ENCODE data around the gene SLC1A4. TPM values are rescaled to one million over a fixed set of nuclear protein-coding genes. Genes with fewer than 3 reads are reported as not detected.
"Not testable (repeated sequence)": the region's sequence is repeated elsewhere in the genome, so short reads cannot be mapped to it uniquely, and the experiment has no call there.

Gene SLC1A4
- total RNA-seq, 3 donors from 2014 or later, result 8.2 to 14.7 (median 8.4) TPM

- DNase-seq, result no peak
- no peak for ATAC-seq
- intact Hi-C loops (cut with DNase I, micrococcal nuclease), result no loop called here
These were observed 21.6 kb upstream of the SLC1A4 start for GRCh38 chr2:64967601-64968000.

GRCh38 chr2:64969086-64969485 lies 20.1 kb upstream of the SLC1A4 start:
- DNase-seq; intact Hi-C loops (cut with DNase I, micrococcal nuclease); H3K4me1 ChIP-seq (ENCODE audit: low read depth); H3K4me3 ChIP-seq; H3K9me3 ChIP-seq; ATAC-seq; H3K36me3 ChIP-seq (ENCODE audit: low read depth): not testable (repeated sequence)

More at GRCh38 chr2:64967601-64968000, 21.6 kb upstream of the SLC1A4 start:
- Histone ChIP-seq H3K4me1 (ENCODE audit: low read depth) (peaks cover 20% of the 10 kb centered on the region), H3K9me3 (no peaks in the 10 kb centered on the region), H3K4me3 (no peak overlapping the region), H3K36me3 (ENCODE audit: low read depth) (no peaks in the 10 kb centered on the region)
- no peak for TF ChIP-seq CTCF (IDR thresholded peaks at IDR 0.05)

GRCh38 chr2:64970495-64970894 lies 18.7 kb upstream of the SLC1A4 start:
- Histone ChIP-seq H3K9me3 (no peaks in the 10 kb centered on the region), H3K36me3 (ENCODE audit: low read depth) (no peaks in the 10 kb centered on the region), H3K4me1 (ENCODE audit: low read depth) (peaks cover 6% of the 10 kb centered on the region), H3K4me3 (no peak overlapping the region)
- intact Hi-C loops (cut with DNase I, micrococcal nuclease), result no loop called here
- no peak for DNase-seq
- ATAC-seq, result no peak
- no peak for TF ChIP-seq CTCF (IDR thresholded peaks at IDR 0.05)

- H3K9me3 ChIP-seq, result no peaks in the 10 kb centered on the region
- ATAC-seq, result no peak
- intact Hi-C loops (cut with DNase I, micrococcal nuclease), result no loop called here
These were observed 16.8 kb upstream of the SLC1A4 start for GRCh38 chr2:64972426-64972825.

GRCh38 chr2:64972876-64973275 lies 16.3 kb upstream of the SLC1A4 start:
- intact Hi-C loops (cut with DNase I, micrococcal nuclease), result no loop called here

More at GRCh38 chr2:64972426-64972825, 16.8 kb upstream of the SLC1A4 start:
- DNase-seq, result no peak
- no peak for TF ChIP-seq CTCF (IDR thresholded peaks at IDR 0.05)
- Histone ChIP-seq H3K36me3 (ENCODE audit: low read depth) (no peaks in the 10 kb centered on the region), H3K4me1 (ENCODE audit: low read depth) (no peaks in the 10 kb centered on the region), H3K4me3 (no peak overlapping the region)

GRCh38 chr2:64975232-64975821 lies 13.9 kb upstream of the SLC1A4 start:
- Histone ChIP-seq H3K4me3 (no peak overlapping the region), H3K9me3 (no peaks in the 10 kb centered on the region), H3K4me1 (ENCODE audit: low read depth) (no peaks in the 10 kb centered on the region), H3K36me3 (ENCODE audit: low read depth) (no peaks in the 10 kb centered on the region)
- DNase-seq (no peak), ATAC-seq (peak; percentile 31)
- TF ChIP-seq CTCF (IDR thresholded peaks at IDR 0.05), result no peak
- intact Hi-C loops (cut with DNase I, micrococcal nuclease), result no loop called here

More at GRCh38 chr2:64972876-64973275, 16.3 kb upstream of the SLC1A4 start:
- H3K4me1 ChIP-seq (ENCODE audit: low read depth), result no peaks in the 10 kb centered on the region
- no peak for TF ChIP-seq CTCF (IDR thresholded peaks at IDR 0.05)
- ATAC-seq, result no peak
- no peak overlapping the region for H3K4me3 ChIP-seq
- H3K36me3 ChIP-seq (ENCODE audit: low read depth), result no peaks in the 10 kb centered on the region
- DNase-seq, result no peak
- H3K9me3 ChIP-seq, result no peaks in the 10 kb centered on the region

Measured in mucosa of descending colon (tissue), 3 donors.